Measurements from ENCODE around the gene SIGLEC15.

The SIGLEC15 gene

GRCh38 chr18:45876161-45876560 is 50.7 kb downstream of the SIGLEC15 start:
- DNase-seq, result peak in 2 of 56 donors; percentile 1 to 3

GRCh38 chr18:45877403-45877802 is 51.9 kb downstream of the SIGLEC15 start:
- DNase-seq, result no peak

- DNase-seq, result peak in 47 of 56 donors; percentile 2 to 71 (median 19)
Observed at GRCh38 chr18:45879681-45880655, 54.5 kb downstream of the SIGLEC15 start.

- DNase-seq, result no peak
Observed at GRCh38 chr18:45880876-45881558, 55.5 kb downstream of the SIGLEC15 start.

- no peak for DNase-seq
Observed at GRCh38 chr18:45887585-45887984, 62.1 kb downstream of the SIGLEC15 start.

- no peak for DNase-seq
Observed at GRCh38 chr18:45889419-45890064, 64.1 kb downstream of the SIGLEC15 start.

- no peak for DNase-seq
Observed at GRCh38 chr18:45890606-45891005, 65.1 kb downstream of the SIGLEC15 start.

GRCh38 chr18:45891806-45892205 is 66.3 kb downstream of the SIGLEC15 start:
- no peak for DNase-seq
